Psoas muscle (tissue), 8 donors: ENCODE results near the gene VSIG2. TPM values are rescaled to one million over a fixed set of nuclear protein-coding genes. Genes with fewer than 3 reads are reported as not detected.

Source experiments
- ATAC-seq, 4 donors: fragments of 200-7000 bp; cut with Tn5 transposase; one replicate each; pipeline ENCODE4 v1.9.1; 2020; ENCODE audit warnings: moderate library complexity in 3 of 4, mild to moderate bottlenecking in 2 of 4
- DNase-seq, 2 donors: peaks; one replicate each; pipeline ENCODE4 v3.0.0-alpha.2; 2020
- H3K27ac ChIP-seq: fragments of 200-600 bp; one replicate; pipeline ENCODE4 v1.8.0; 2022
- H3K27me3 ChIP-seq, 3 donors: fragments of 200-600 bp in 1 of 3; one replicate each; pipeline versions ENCODE4 v1.6.1 to v1.8.0; 2013 to 2022; ENCODE audit warnings: low read length in 2 of 3, mild to moderate bottlenecking in 2 of 3, moderate library complexity in 1 of 3; ENCODE audit not compliant: insufficient read depth in 3 of 3
- H3K36me3 ChIP-seq, 2 donors: fragments of 200-600 bp in 1 of 2; one replicate each; pipeline versions ENCODE4 v1.6.1 to v1.8.0; 2013 to 2022; ENCODE audit warnings: low read depth in 1 of 2, mild to moderate bottlenecking in 1 of 2, moderate library complexity in 1 of 2; ENCODE audit not compliant: insufficient read depth in 1 of 2
- H3K4me1 ChIP-seq: fragments of 200-600 bp; one replicate; pipeline ENCODE4 v1.8.0; 2022
- H3K4me3 ChIP-seq: fragments of 200-600 bp; one replicate; pipeline ENCODE4 v1.8.0; 2022; ENCODE audit warnings: mild to moderate bottlenecking
- H3K9me3 ChIP-seq: fragments of 200-600 bp; one replicate; pipeline ENCODE4 v1.8.0; 2022
- CTCF ChIP-seq: fragments of 200-600 bp; IDR thresholded peaks from one replicate; pipeline ENCODE4 v1.8.0; 2022; ENCODE audit warnings: antibody characterized with exemption
- WGBS, 3 donors: extraction: QIAGEN DNeasy Blood & Tissue Kit; methylation state at CpG; one replicate each; pipeline versions ENCODE4 v1.1.6 to v1.1.7; 2013; 5-methylcytosine and 5-hydroxymethylcytosine counted together
- intact Hi-C, 2 donors: fragments of 100-400 bp; cut with DNase I; formaldehyde crosslinking; loops; one replicate each; pipeline versions ENCODE4 v1.11.0 to v1.14.2; 2022
- polyA plus RNA-seq, 3 donors: library from polyadenylated mRNA; stranded (reverse); fragments of 200-250 nt; gene quantifications; one replicate each; pipeline ENCODE4 v1.2.3, GENCODE V29; 2013
- total RNA-seq, 4 donors: library from RNA; stranded (reverse); fragmentation: NEBNext Ultra II Directional in 2 of 4; extraction: Animal tissue kit (Norgen Biotek cat#: 25700) in 2 of 4; gene quantifications; one replicate each; pipeline versions ENCODE4 v1.2.1 to v1.2.4, GENCODE V29; 2021 to 2023
- donor health status: healthy with polysubstance abuse.
- donor health status: DM: no; HTN: no; CAD: no; lungs with moderate emphysema.
- donor health status: Bipolar disorder and iron deficiency.
- donor health status: healthy.
- donor health status: DM: yes; HTN: yes; CAD: no.
- donor health status: DM: no; HTN: no; CAD: no.
- donor health status: DM: no; HTN: no; CAD: no.
- donor health status: DM: yes; HTN: yes; CAD: no.

The VSIG2 gene
- total and polyA plus RNA-seq, 7 donors, result 0.15 to 0.58 (median 0.36) TPM

- no peak for TF ChIP-seq CTCF
- peaks cover 10% of the 10 kb centered on the region for H3K4me1 ChIP-seq
- 57 to 59% (median 58%) methylated on average over 14 of the region's 14 CpGs for WGBS, 3 donors
- DNase-seq (no peak), ATAC-seq (no peak)
- no peak overlapping the region for H3K27ac ChIP-seq
- intact Hi-C loops, result no loop called here
- no peaks in the 10 kb centered on the region for H3K9me3 ChIP-seq
- H3K36me3 ChIP-seq, result no peaks in the 10 kb centered on the region
- H3K4me3 ChIP-seq, result peak overlapping the region; percentile 71
- peaks cover 0 to 72% (median 21%) of the 10 kb centered on the region in 3 donors for H3K27me3 ChIP-seq
Observed at GRCh38 chr11:124747406-124748099, 4.5 kb downstream of the VSIG2 start.

- Histone ChIP-seq H3K4me3 (peak overlapping the region; percentile 71), H3K36me3 (no peaks in the 10 kb centered on the region), H3K27me3 (peaks cover 0 to 70% (median 18%) of the 10 kb centered on the region in 3 donors), H3K9me3 (no peaks in the 10 kb centered on the region), H3K4me1 (peaks cover 9% of the 10 kb centered on the region), H3K27ac (no peak overlapping the region)
- DNase-seq (peak; percentile 64 to 81), ATAC-seq (peak; percentile 73 to 93 (median 80))
- TF ChIP-seq CTCF, result peak; percentile 25
- WGBS, 3 donors, result 4 to 5% (median 5%) methylated on average over 36 to 37 of the region's 37 CpGs
- intact Hi-C loops, result no loop called here
Observed at GRCh38 chr11:124746621-124747243, 5.3 kb downstream of the VSIG2 start.

GRCh38 chr11:124745835-124746620, 6.0 kb downstream of the VSIG2 start:
- Histone ChIP-seq H3K27ac (no peak overlapping the region), H3K4me1 (peaks cover 9% of the 10 kb centered on the region), H3K27me3 (peaks cover 0 to 68% (median 16%) of the 10 kb centered on the region in 3 donors), H3K4me3 (peak overlapping the region; percentile 71), H3K36me3 (no peaks in the 10 kb centered on the region), H3K9me3 (no peaks in the 10 kb centered on the region)
- ATAC-seq (peak in 1 of 4 donors; percentile 5), DNase-seq (no peak)
- intact Hi-C loops, result no loop called here
- TF ChIP-seq CTCF, result no peak
- WGBS, 3 donors, result 9 to 14% (median 11%) methylated on average over 33 to 41 of the region's 41 CpGs

- no peak for ATAC-seq
- H3K36me3 ChIP-seq, result no peaks in the 10 kb centered on the region
- peaks cover 9% of the 10 kb centered on the region for H3K4me1 ChIP-seq
- H3K9me3 ChIP-seq, result no peaks in the 10 kb centered on the region
- no peak overlapping the region for H3K4me3 ChIP-seq
- no peak for DNase-seq
- H3K27ac ChIP-seq, result no peak overlapping the region
- WGBS, 3 donors, result 29 to 39% (median 36%) methylated on average over 43 to 44 of the region's 44 CpGs
- intact Hi-C loops, result no loop called here
- TF ChIP-seq CTCF, result no peak
- peaks cover 0 to 68% (median 15%) of the 10 kb centered on the region in 3 donors for H3K27me3 ChIP-seq
Observed at GRCh38 chr11:124745270-124745834, 6.7 kb downstream of the VSIG2 start.
